Neutrophil (primary cell): Measurements from ENCODE around the gene RNF220.

Experiments
- H3K27ac ChIP-seq: fragments of 200-600 bp; sonication (generic); 2 replicates; pipeline ENCODE4 v1.5.1; 2016; ENCODE audit warnings: mild to moderate bottlenecking, moderate library complexity
- H3K27me3 ChIP-seq: fragments of 200-600 bp; sonication (generic); 2 replicates; pipeline ENCODE4 v1.6.0; 2016; ENCODE audit warnings: mild to moderate bottlenecking
- H3K36me3 ChIP-seq: fragments of 200-600 bp; sonication (generic); 2 replicates; pipeline ENCODE4 v1.5.1; 2017
- H3K4me1 ChIP-seq, 2 experiments: fragments of 200-600 bp in 1 of 2; sonication (generic) in 1 of 2; 1 replicate in 1 of 2; 2 replicates in 1 of 2; pipeline versions ENCODE4 v1.5.1 to v1.6.1; 2013 to 2016; ENCODE audit warnings: low read depth in 1 of 2, low read length in 1 of 2, mild to moderate bottlenecking in 1 of 2, moderate library complexity in 1 of 2; ENCODE audit not compliant: control insufficient read depth in 1 of 2, insufficient read depth in 1 of 2
- H3K4me3 ChIP-seq, 2 experiments: fragments of 200-600 bp in 1 of 2; sonication (generic) in 1 of 2; 1 replicate in 1 of 2; 2 replicates in 1 of 2; pipeline ENCODE4 v1.5.1; 2013 to 2016; ENCODE audit warnings: low read depth in 1 of 2, low read length in 1 of 2, mild to moderate bottlenecking in 1 of 2, moderate library complexity in 1 of 2
- H3K9me3 ChIP-seq: fragments of 200-600 bp; sonication (generic); 2 replicates; pipeline ENCODE4 v1.5.1; 2016
- TF ChIP-seq, protein P1 (sequence below): fragments of 200-600 bp; sonication (generic); IDR thresholded peaks from 2 replicates; pipeline ENCODE4 v1.5.1; 2016; ENCODE audit warnings: antibody characterized with exemption

RNF220 gene

GRCh38 chr1:44588551-44589210, 183.6 kb downstream of the RNF220 start:
- TF ChIP-seq, protein P1, sequence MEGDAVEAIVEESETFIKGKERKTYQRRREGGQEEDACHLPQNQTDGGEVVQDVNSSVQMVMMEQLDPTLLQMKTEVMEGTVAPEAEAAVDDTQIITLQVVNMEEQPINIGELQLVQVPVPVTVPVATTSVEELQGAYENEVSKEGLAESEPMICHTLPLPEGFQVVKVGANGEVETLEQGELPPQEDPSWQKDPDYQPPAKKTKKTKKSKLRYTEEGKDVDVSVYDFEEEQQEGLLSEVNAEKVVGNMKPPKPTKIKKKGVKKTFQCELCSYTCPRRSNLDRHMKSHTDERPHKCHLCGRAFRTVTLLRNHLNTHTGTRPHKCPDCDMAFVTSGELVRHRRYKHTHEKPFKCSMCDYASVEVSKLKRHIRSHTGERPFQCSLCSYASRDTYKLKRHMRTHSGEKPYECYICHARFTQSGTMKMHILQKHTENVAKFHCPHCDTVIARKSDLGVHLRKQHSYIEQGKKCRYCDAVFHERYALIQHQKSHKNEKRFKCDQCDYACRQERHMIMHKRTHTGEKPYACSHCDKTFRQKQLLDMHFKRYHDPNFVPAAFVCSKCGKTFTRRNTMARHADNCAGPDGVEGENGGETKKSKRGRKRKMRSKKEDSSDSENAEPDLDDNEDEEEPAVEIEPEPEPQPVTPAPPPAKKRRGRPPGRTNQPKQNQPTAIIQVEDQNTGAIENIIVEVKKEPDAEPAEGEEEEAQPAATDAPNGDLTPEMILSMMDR: no peak
- no peak overlapping the region for H3K4me3 ChIP-seq
- no peaks in the 10 kb centered on the region for H3K36me3 ChIP-seq
- no peaks in the 10 kb centered on the region for H3K27me3 ChIP-seq
- H3K27ac ChIP-seq: no peak overlapping the region
- no peaks in the 10 kb centered on the region for H3K4me1 ChIP-seq
- no peaks in the 10 kb centered on the region for H3K9me3 ChIP-seq

- no peak overlapping the region for H3K27ac ChIP-seq
- no peaks in the 10 kb centered on the region for H3K27me3 ChIP-seq
- H3K4me1 ChIP-seq: peaks cover 0 to 3% of the 10 kb centered on the region in 2 experiments
- H3K4me3 ChIP-seq: no peak overlapping the region
- no peaks in the 10 kb centered on the region for H3K9me3 ChIP-seq
- TF ChIP-seq, protein P1: no peak
- no peaks in the 10 kb centered on the region for H3K36me3 ChIP-seq
These were observed 185.4 kb downstream of the RNF220 start for GRCh38 chr1:44590475-44590874.

DNA sequence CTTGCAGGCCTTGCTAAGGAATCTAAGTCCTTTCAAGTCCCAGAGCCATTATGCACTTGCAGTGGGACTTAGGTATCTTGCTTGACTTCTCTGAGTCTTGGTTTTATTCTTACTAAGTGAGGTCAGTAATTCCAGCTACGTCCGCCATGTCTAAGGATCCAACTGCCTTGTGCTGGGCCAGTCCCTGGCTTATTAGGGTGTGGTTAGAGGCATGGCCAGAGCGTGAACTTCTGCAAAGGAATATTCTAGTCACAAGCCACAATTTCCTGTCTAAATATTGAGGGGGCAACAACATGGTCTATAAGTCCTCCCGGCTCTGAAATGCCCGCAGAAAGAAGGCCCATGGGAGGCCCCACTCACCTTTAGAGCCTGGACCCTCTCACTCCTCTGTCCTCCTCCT, 186.3 kb downstream of the RNF220 start:
- Histone ChIP-seq H3K9me3 (no peaks in the 10 kb centered on the region), H3K4me3 (no peak overlapping the region), H3K36me3 (no peaks in the 10 kb centered on the region), H3K4me1 (peaks cover 0 to 3% of the 10 kb centered on the region in 2 experiments), H3K27ac (no peak overlapping the region), H3K27me3 (no peaks in the 10 kb centered on the region)
- TF ChIP-seq, protein P1: no peak

DNA sequence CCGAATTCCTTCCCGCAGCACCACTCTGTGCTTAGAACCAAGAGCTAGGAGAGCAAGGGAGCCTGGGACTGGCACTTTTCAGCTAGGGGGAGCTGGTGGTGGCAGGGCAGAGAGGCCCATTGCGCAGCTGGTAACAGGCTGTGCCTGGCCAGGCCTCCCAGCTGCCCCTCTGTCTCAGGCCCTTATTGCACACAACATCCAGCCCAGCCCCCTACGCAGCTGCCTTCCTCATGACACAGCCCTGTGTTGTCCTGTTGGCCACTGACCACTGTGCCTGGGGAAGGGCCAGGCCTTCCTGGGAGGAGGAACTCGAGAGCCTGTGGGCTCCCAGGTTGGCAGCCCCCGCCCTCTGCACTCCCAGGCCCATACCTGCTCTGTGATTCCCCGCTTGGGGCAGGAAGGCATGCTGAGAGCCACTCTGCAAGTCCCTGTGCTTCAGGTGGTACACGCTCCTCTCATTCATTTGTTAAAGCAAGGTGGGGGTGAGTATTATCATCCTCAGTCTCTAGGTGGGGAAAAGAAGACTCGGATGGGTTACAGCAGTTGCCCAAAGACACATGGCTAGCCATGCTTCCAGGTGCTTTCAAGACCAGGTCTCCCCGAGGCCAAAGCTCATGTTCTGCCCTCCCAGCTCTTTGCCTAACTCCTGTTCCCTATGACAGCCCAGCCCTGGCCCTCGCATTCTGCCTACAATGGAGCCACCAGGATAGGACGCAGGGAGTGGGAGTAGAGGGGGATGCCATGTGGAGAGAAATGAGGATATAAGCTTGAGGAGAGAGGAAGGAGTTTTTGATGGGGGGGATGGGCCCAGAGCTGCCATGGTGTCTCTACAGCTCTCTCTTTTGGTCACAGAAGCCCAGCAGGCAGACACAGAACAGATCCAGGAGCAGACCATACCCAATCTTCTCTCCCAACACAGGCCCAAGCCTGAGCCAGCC, 187.4 kb downstream of the RNF220 start:
- Histone ChIP-seq H3K27me3 (no peaks in the 10 kb centered on the region), H3K9me3 (no peaks in the 10 kb centered on the region), H3K27ac (no peak overlapping the region), H3K36me3 (no peaks in the 10 kb centered on the region), H3K4me3 (no peak overlapping the region), H3K4me1 (peaks cover 0 to 3% of the 10 kb centered on the region in 2 experiments)
- TF ChIP-seq, protein P1: no peak

DNA sequence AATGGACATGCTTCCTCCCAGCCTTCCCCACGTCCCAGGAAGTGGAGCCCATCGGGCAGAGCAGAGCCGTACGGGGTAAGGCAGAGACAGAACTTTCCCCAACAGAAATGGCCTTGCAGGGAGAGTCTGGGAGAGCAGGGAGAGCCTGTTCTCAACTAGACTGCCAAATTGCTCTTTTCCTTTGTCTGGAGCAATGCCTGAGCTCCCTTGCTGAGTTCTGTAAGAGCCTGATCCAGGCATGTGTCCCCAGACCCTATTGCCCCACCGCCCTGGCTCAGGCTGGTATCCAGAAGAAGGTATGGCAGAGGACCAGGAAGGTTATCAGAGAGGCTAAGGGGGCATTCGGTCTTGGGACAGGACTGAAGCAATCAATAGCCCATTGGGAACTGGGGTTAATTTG, 189.3 kb downstream of the RNF220 start:
- no peaks in the 10 kb centered on the region for H3K9me3 ChIP-seq
- no peak overlapping the region for H3K4me3 ChIP-seq
- H3K4me1 ChIP-seq: peaks cover 0 to 3% of the 10 kb centered on the region in 2 experiments
- H3K27me3 ChIP-seq: no peaks in the 10 kb centered on the region
- no peak overlapping the region for H3K27ac ChIP-seq
- no peaks in the 10 kb centered on the region for H3K36me3 ChIP-seq
- TF ChIP-seq, protein P1: no peak
